Common myeloid progenitor, CD34-positive (primary cell): ENCODE results near the gene DENND4B.
"Not testable (repeated sequence)": the region's sequence is repeated elsewhere in the genome, so short reads cannot be mapped to it uniquely, and the experiment has no call there.

Experiments
- CTCF ChIA-PET: fragments of 350-600 bp; sonication (Branson Sonifier 250); formaldehyde crosslinking; loops from one replicate; lab custom pipeline; 2021; ENCODE audit warnings: antibody characterized with exemption; lab: Charles Lee
- POLR2A ChIA-PET: fragments of 350-600 bp; sonication (Branson Sonifier 250); formaldehyde crosslinking; loops from one replicate; lab custom pipeline; 2021; ENCODE audit warnings: antibody characterized with exemption; lab: Charles Lee
- DNase-seq, 3 donors: peaks; one replicate each; pipeline versions ENCODE4 v3.0.0 to v3.0.0-alpha.2; 2013
- H3K27ac ChIP-seq, 2 experiments: 1 replicate in 1 of 2; 2 replicates in 1 of 2; pipeline ENCODE4 v1.7.0; 2013; ENCODE audit warnings: inconsistent platforms in 2 of 2, low read length in 2 of 2, mild to moderate bottlenecking in 2 of 2, low read depth in 1 of 2, moderate library complexity in 1 of 2; ENCODE audit not compliant: severe bottlenecking in 2 of 2, insufficient read depth in 1 of 2, poor library complexity in 1 of 2
- H3K27me3 ChIP-seq, 5 experiments: replicated peaks in 2 of 5; 1 replicate in 3 of 5; 2 replicates in 2 of 5; pipeline versions ENCODE4 v1.6.1 to v1.7.0; 2013; ENCODE audit warnings: low read length in 4 of 5, mild to moderate bottlenecking in 2 of 5, moderate library complexity in 2 of 5, inconsistent platforms in 1 of 5; ENCODE audit not compliant: insufficient read depth in 5 of 5, control insufficient read depth in 4 of 5
- H3K36me3 ChIP-seq, 4 experiments: 1 replicate in 2 of 4; 2 replicates in 2 of 4; pipeline versions ENCODE4 v1.6.1 to v1.7.0; 2013; ENCODE audit warnings: low read length in 3 of 4, control low read depth in 1 of 4, mild to moderate bottlenecking in 1 of 4; ENCODE audit not compliant: control insufficient read depth in 4 of 4, insufficient read depth in 4 of 4
- H3K4me1 ChIP-seq, 4 experiments: 1 replicate in 3 of 4; 2 replicates in 1 of 4; pipeline versions ENCODE4 v1.6.1 to v1.7.1; 2013; ENCODE audit warnings: low read length in 3 of 4, mild to moderate bottlenecking in 3 of 4, control low read depth in 1 of 4, inconsistent platforms in 1 of 4, moderate library complexity in 1 of 4; ENCODE audit not compliant: control insufficient read depth in 4 of 4, insufficient read depth in 4 of 4; ENCODE audit errors: control extremely low read depth in 1 of 4
- H3K4me3 ChIP-seq, 7 experiments: 1 replicate in 4 of 7; 2 replicates in 3 of 7; pipeline versions ENCODE4 v1.5.1 to v1.7.0; 2013; ENCODE audit warnings: mild to moderate bottlenecking in 7 of 7, low read length in 6 of 7, moderate library complexity in 6 of 7, inconsistent platforms in 2 of 7, low read depth in 2 of 7, control low read depth in 1 of 7; ENCODE audit not compliant: insufficient read depth in 4 of 7, control insufficient read depth in 1 of 7; ENCODE audit errors: extremely low read depth in 1 of 7
- H3K9me3 ChIP-seq, 5 experiments: 1 replicate in 4 of 5; 2 replicates in 1 of 5; pipeline versions ENCODE4 v1.6.1 to v1.7.1; 2013; ENCODE audit warnings: low read length in 4 of 5, mild to moderate bottlenecking in 2 of 5, inconsistent platforms in 1 of 5, low read depth in 1 of 5, moderate library complexity in 1 of 5; ENCODE audit not compliant: control insufficient read depth in 4 of 5, insufficient read depth in 2 of 5; ENCODE audit errors: control extremely low read depth in 1 of 5
- WGBS: methylation state at CpG from one replicate; pipeline ENCODE4 v1.1.5; 2013; ENCODE audit not compliant: insufficient coverage; 5-methylcytosine and 5-hydroxymethylcytosine counted together

DENND4B gene

GRCh38 chr1:153912349-153912748 lies 34.2 kb downstream of the DENND4B start:
- H3K4me3 ChIP-seq, result no peak overlapping the region
- WGBS, result 100% methylated on average over 1 of the region's 2 CpGs
- DNase-seq, result no peak
- H3K4me1 ChIP-seq, result no peaks in the 10 kb centered on the region
- POLR2A ChIA-PET, result no interaction called here
- H3K27me3 ChIP-seq, result no peaks in the 10 kb centered on the region
- CTCF ChIA-PET, result interaction anchor here (2.4 kb wide), 1 partner anchor 91 kb away, joined by 7 read pairs; no protein-coding TSS in a partner anchor
- H3K27ac ChIP-seq, result no peak overlapping the region
- H3K36me3 ChIP-seq, result peaks cover 0 to 10% (median 5%) of the 10 kb centered on the region in 4 experiments
- no peaks in the 10 kb centered on the region for H3K9me3 ChIP-seq

- DNase-seq, H3K9me3 ChIP-seq, H3K4me3 ChIP-seq, H3K27ac ChIP-seq, H3K4me1 ChIP-seq, H3K27me3 ChIP-seq, POLR2A ChIA-PET: not testable (repeated sequence)
- H3K36me3 ChIP-seq, result peaks cover 0 to 10% (median 8%) of the 10 kb centered on the region in 4 experiments
- 80% methylated on average over 1 of the region's 6 CpGs for WGBS
- CTCF ChIA-PET, result interaction anchor here (0.9 to 2.4 kb wide), 9 partner anchors 9 to 89 kb away, joined by 3 to 7 read pairs (median 3); no protein-coding TSS in a partner anchor
Observed at GRCh38 chr1:153910560-153910959, 36.0 kb downstream of the DENND4B start.

GRCh38 chr1:153908071-153908470 lies 38.4 kb downstream of the DENND4B start:
- no peak overlapping the region for H3K4me3 ChIP-seq
- H3K36me3 ChIP-seq, result peaks cover 0 to 13% (median 6%) of the 10 kb centered on the region in 4 experiments
- WGBS, result 100% methylated on average over 2 of the region's 6 CpGs
- no peak for DNase-seq
- H3K27ac ChIP-seq, result no peak overlapping the region
- no peaks in the 10 kb centered on the region for H3K27me3 ChIP-seq
- ChIA-PET CTCF (interaction anchor here (0.6 to 1.0 kb wide), 2 partner anchors 9 to 793 kb away, joined by 4 read pairs; no protein-coding TSS in a partner anchor), POLR2A (no interaction called here)
- no peaks in the 10 kb centered on the region for H3K9me3 ChIP-seq
- no peaks in the 10 kb centered on the region for H3K4me1 ChIP-seq

- H3K4me1 ChIP-seq, result no peaks in the 10 kb centered on the region
- WGBS, result no CpG with 5 or more reads among the region's 6 CpGs
- no peak for DNase-seq
- no peak overlapping the region for H3K4me3 ChIP-seq
- CTCF ChIA-PET, result interaction anchor here (1.0 kb wide), 1 partner anchor 10 kb away, joined by 4 read pairs; no protein-coding TSS in a partner anchor
- POLR2A ChIA-PET, result no interaction called here
- H3K27ac ChIP-seq, result no peak overlapping the region
- peaks cover 0 to 13% (median 6%) of the 10 kb centered on the region in 4 experiments for H3K36me3 ChIP-seq
- no peaks in the 10 kb centered on the region for H3K9me3 ChIP-seq
- no peaks in the 10 kb centered on the region for H3K27me3 ChIP-seq
Observed at GRCh38 chr1:153907134-153907533, 39.4 kb downstream of the DENND4B start.

GRCh38 chr1:153906396-153906795 lies 40.1 kb downstream of the DENND4B start:
- H3K36me3 ChIP-seq, result peaks cover 0 to 13% (median 6%) of the 10 kb centered on the region in 4 experiments
- CTCF ChIA-PET, result no interaction called here
- H3K27ac ChIP-seq, result no peak overlapping the region
- H3K4me1 ChIP-seq, result no peaks in the 10 kb centered on the region
- H3K9me3 ChIP-seq, result no peaks in the 10 kb centered on the region
- H3K27me3 ChIP-seq, result no peaks in the 10 kb centered on the region
- WGBS, result no CpG with 5 or more reads among the region's 1 CpG
- POLR2A ChIA-PET, result no interaction called here
- H3K4me3 ChIP-seq, result no peak overlapping the region
- DNase-seq, result no peak

- CTCF ChIA-PET, H3K9me3 ChIP-seq, H3K27ac ChIP-seq, H3K27me3 ChIP-seq, H3K4me1 ChIP-seq, H3K4me3 ChIP-seq, DNase-seq: not testable (repeated sequence)
- peaks cover 0 to 13% (median 7%) of the 10 kb centered on the region in 4 experiments for H3K36me3 ChIP-seq
- WGBS, result 100% methylated on average over 2 of the region's 8 CpGs
- POLR2A ChIA-PET, result interaction anchor here (0.6 kb wide), 1 partner anchor 66 kb away, joined by 3 read pairs; no protein-coding TSS in a partner anchor
Observed at GRCh38 chr1:153905908-153906307, 40.6 kb downstream of the DENND4B start.

GRCh38 chr1:153903841-153904455 lies 42.6 kb downstream of the DENND4B start:
- no peak for DNase-seq
- WGBS, result 99% methylated on average over 10 of the region's 14 CpGs
- H3K4me3 ChIP-seq, result no peak overlapping the region
- no peaks in the 10 kb centered on the region for H3K9me3 ChIP-seq
- ChIA-PET CTCF (interaction anchor here (0.8 to 1.8 kb wide), 5 partner anchors 12 to 83 kb away, joined by 3 to 6 read pairs (median 3); no protein-coding TSS in a partner anchor), POLR2A (no interaction called here)
- H3K27me3 ChIP-seq, result no peaks in the 10 kb centered on the region
- H3K4me1 ChIP-seq, result no peaks in the 10 kb centered on the region
- no peak overlapping the region for H3K27ac ChIP-seq
- H3K36me3 ChIP-seq, result peaks cover 2 to 19% (median 13%) of the 10 kb centered on the region in 4 experiments
